ENCODE data around the gene CKAP5.
"Not testable (repeated sequence)": the region's sequence is repeated elsewhere in the genome, so short reads cannot be mapped to it uniquely, and the experiment has no call there.

Gene CKAP5

GRCh38 chr11:46711303-46711702, 134.8 kb downstream of the CKAP5 start:
- H3K27ac ChIP-seq = no peak overlapping the region
- TF ChIP-seq ZFX (IDR thresholded peaks at IDR 0.05) (no peak), CTCF (conservative IDR thresholded peaks at IDR 0.05) (no peak)

GRCh38 chr11:46710821-46711269, 135.2 kb downstream of the CKAP5 start:
- no peak for TF ChIP-seq ZFX (IDR thresholded peaks at IDR 0.05)
- no peak for TF ChIP-seq CTCF (conservative IDR thresholded peaks at IDR 0.05)
- H3K27ac ChIP-seq = no peak overlapping the region

- H3K27ac ChIP-seq = not testable (repeated sequence)
Observed at GRCh38 chr11:46709351-46709750, 136.7 kb downstream of the CKAP5 start.

- TF ChIP-seq ZFX (IDR thresholded peaks at IDR 0.05) = no peak
- TF ChIP-seq CTCF (conservative IDR thresholded peaks at IDR 0.05) = no peak
Observed at GRCh38 chr11:46706886-46707285, 139.2 kb downstream of the CKAP5 start.

GRCh38 chr11:46705070-46705688, 140.9 kb downstream of the CKAP5 start:
- TF ChIP-seq ZFX (IDR thresholded peaks at IDR 0.05) = no peak
- no peak overlapping the region for H3K27ac ChIP-seq

More at GRCh38 chr11:46706886-46707285, 139.2 kb downstream of the CKAP5 start:
- H3K27ac ChIP-seq = no peak overlapping the region

GRCh38 chr11:46701078-46701654, 144.9 kb downstream of the CKAP5 start:
- no peak for TF ChIP-seq CTCF (conservative IDR thresholded peaks at IDR 0.05)
- TF ChIP-seq ZFX (IDR thresholded peaks at IDR 0.05) = peak; percentile 77; the same call in 1 of the 2 replicates

GRCh38 chr11:46700241-46701077, 145.6 kb downstream of the CKAP5 start, which contains the start of the genes ARHGAP1 and ZNF408:
TSS of gene ARHGAP1 (minus strand) at chr11:46700619. CDS start at chr11:46696107, 4,512 bp downstream.
TSS of gene ZNF408 (plus strand) at chr11:46701031. CDS start at chr11:46701048, 17 bp downstream.
- peak; percentile 66; the same call in 1 of the 2 replicates for TF ChIP-seq ZFX (IDR thresholded peaks at IDR 0.05)
- no peak for TF ChIP-seq CTCF (conservative IDR thresholded peaks at IDR 0.05)
- H3K27ac ChIP-seq = peak within 1 kb of the TSS; percentile 85

More at GRCh38 chr11:46701078-46701654, 144.9 kb downstream of the CKAP5 start:
- peak overlapping the region; percentile 85 for H3K27ac ChIP-seq

GRCh38 chr11:46698597-46698996, 147.5 kb downstream of the CKAP5 start:
- TF ChIP-seq ZFX (IDR thresholded peaks at IDR 0.05) = no peak
- TF ChIP-seq CTCF (conservative IDR thresholded peaks at IDR 0.05) = no peak
- no peak overlapping the region for H3K27ac ChIP-seq
